Ishikawa (cell line): ENCODE results near the gene IRAK1.

Experiments used
- CEBPB ChIP-seq: IDR thresholded peaks from 2 replicates; pipeline ENCODE4 v1.6.1; 2012
- CREB1 ChIP-seq: IDR thresholded peaks from 2 replicates; pipeline ENCODE4 v1.6.1; 2012; ENCODE audit warnings: low read depth
- EGR1 ChIP-seq: IDR thresholded peaks from 2 replicates; pipeline ENCODE4 v1.6.1; 2012
- EP300 ChIP-seq: IDR thresholded peaks from 2 replicates; pipeline ENCODE4 v1.6.1; 2012; ENCODE audit warnings: borderline replicate concordance
- FOXM1 ChIP-seq: IDR thresholded peaks from 2 replicates; pipeline ENCODE4 v1.6.1; 2012; ENCODE audit warnings: low read depth, borderline replicate concordance
- MAX ChIP-seq: IDR thresholded peaks from 2 replicates; pipeline ENCODE4 v1.6.1; 2012
- NFIC ChIP-seq: IDR thresholded peaks from 2 replicates; pipeline ENCODE4 v1.6.1; 2012
- RAD21 ChIP-seq: IDR thresholded peaks from 2 replicates; pipeline ENCODE4 v1.6.1; 2012; ENCODE audit warnings: low read depth
- REST ChIP-seq: IDR thresholded peaks from 2 replicates; pipeline ENCODE4 v1.6.1; 2012; ENCODE audit warnings: low read depth, mild to moderate bottlenecking
- TAF1 ChIP-seq: IDR thresholded peaks from 2 replicates; pipeline ENCODE4 v1.6.1; 2012; ENCODE audit warnings: low read depth, mild to moderate bottlenecking
- TCF12 ChIP-seq: IDR thresholded peaks from 2 replicates; pipeline ENCODE4 v1.6.1; 2012; ENCODE audit warnings: low read depth
- TEAD4 ChIP-seq: IDR thresholded peaks from 2 replicates; pipeline ENCODE4 v1.6.1; 2012
- USF1 ChIP-seq: IDR thresholded peaks from 2 replicates; pipeline ENCODE4 v1.6.1; 2012
- YY1 ChIP-seq: IDR thresholded peaks from 2 replicates; pipeline ENCODE4 v1.6.1; 2012; ENCODE audit warnings: low read depth
- ZBTB7A ChIP-seq: IDR thresholded peaks from 2 replicates; pipeline ENCODE4 v1.6.1; 2012; ENCODE audit warnings: low read depth

Gene IRAK1

GRCh38 chrX:154046031-154046781 lies 26.5 kb upstream of the IRAK1 start:
- TF ChIP-seq NFIC, result peak; percentile 47; the same call in 1 of the 2 replicates
- no peak for TF ChIP-seq TEAD4

GRCh38 chrX:154044091-154044490 lies 24.4 kb upstream of the IRAK1 start:
- TF ChIP-seq TAF1 (no peak), NFIC (no peak)

GRCh38 chrX:154043003-154043763 lies 23.5 kb upstream of the IRAK1 start:
- TF ChIP-seq ZBTB7A, result no peak
- TF ChIP-seq TAF1, result no peak
- no peak for TF ChIP-seq CREB1
- no peak for TF ChIP-seq RAD21

GRCh38 chrX:154040863-154041262 lies 21.2 kb upstream of the IRAK1 start:
- TF ChIP-seq EGR1 (no peak), TCF12 (no peak), CREB1 (no peak), REST (no peak), ZBTB7A (no peak), CEBPB (no peak), USF1 (no peak), EP300 (no peak), FOXM1 (no peak), YY1 (no peak), NFIC (no peak), TAF1 (no peak), RAD21 (no peak), MAX (no peak), TEAD4 (no peak)

- TF ChIP-seq TEAD4, result no peak
- TF ChIP-seq USF1, result no peak
- no peak for TF ChIP-seq REST
- TF ChIP-seq RAD21, result no peak
- no peak for TF ChIP-seq CREB1
- TF ChIP-seq NFIC, result no peak
- TF ChIP-seq TAF1, result no peak
- TF ChIP-seq EGR1, result no peak
- no peak for TF ChIP-seq CEBPB
- no peak for TF ChIP-seq YY1
- no peak for TF ChIP-seq TCF12
- TF ChIP-seq MAX, result no peak
- TF ChIP-seq ZBTB7A, result no peak
- no peak for TF ChIP-seq FOXM1
- no peak for TF ChIP-seq EP300
Measured at GRCh38 chrX:154040307-154040756, 20.6 kb upstream of the IRAK1 start.

- TF ChIP-seq NFIC, result no peak
- no peak for TF ChIP-seq REST
- no peak for TF ChIP-seq RAD21
- no peak for TF ChIP-seq EGR1
- no peak for TF ChIP-seq TEAD4
- TF ChIP-seq CEBPB, result no peak
- no peak for TF ChIP-seq TAF1
- TF ChIP-seq MAX, result no peak
- TF ChIP-seq FOXM1, result no peak
- no peak for TF ChIP-seq USF1
Measured at GRCh38 chrX:154039577-154039976, 19.9 kb upstream of the IRAK1 start.
